GM19099 (cell line): ENCODE results near the gene LANCL2.

Source experiments
- POLR2A ChIP-seq: IDR thresholded peaks from 3 replicates; pipeline ENCODE4 v1.6.1; 2011; ENCODE audit warnings: low read depth; ENCODE audit not compliant: insufficient read length; ENCODE audit errors: extremely low read depth

Gene LANCL2

GRCh38 chr7:55464422-55464821, 99.3 kb downstream of the LANCL2 start:
- no peak for TF ChIP-seq POLR2A

- no peak for TF ChIP-seq POLR2A
Observed at GRCh38 chr7:55465691-55466090, 100.6 kb downstream of the LANCL2 start.

GRCh38 chr7:55467047-55467593, 102.0 kb downstream of the LANCL2 start:
- no peak for TF ChIP-seq POLR2A

GRCh38 chr7:55468495-55468894, 103.4 kb downstream of the LANCL2 start:
- no peak for TF ChIP-seq POLR2A

GRCh38 chr7:55469271-55469681, 104.1 kb downstream of the LANCL2 start:
- no peak for TF ChIP-seq POLR2A

GRCh38 chr7:55469721-55470120, 104.6 kb downstream of the LANCL2 start:
- TF ChIP-seq POLR2A = no peak

GRCh38 chr7:55470261-55470660, 105.1 kb downstream of the LANCL2 start:
- TF ChIP-seq POLR2A = no peak

GRCh38 chr7:55472928-55473725, 108.0 kb downstream of the LANCL2 start:
- TF ChIP-seq POLR2A = no peak

GRCh38 chr7:55473932-55474331, 108.8 kb downstream of the LANCL2 start:
- no peak for TF ChIP-seq POLR2A

- no peak for TF ChIP-seq POLR2A
Observed at GRCh38 chr7:55474944-55475854, 110.1 kb downstream of the LANCL2 start.

GRCh38 chr7:55475855-55476803, 111.0 kb downstream of the LANCL2 start:
- no peak for TF ChIP-seq POLR2A

GRCh38 chr7:55476852-55477780, 112.0 kb downstream of the LANCL2 start:
- TF ChIP-seq POLR2A = no peak

- TF ChIP-seq POLR2A = no peak
Observed at GRCh38 chr7:55477781-55478374, 112.7 kb downstream of the LANCL2 start.
